Measurements from ENCODE around the gene SMAD6. TPM values are rescaled to one million over a fixed set of nuclear protein-coding genes. Genes with fewer than 3 reads are reported as not detected.

The SMAD6 gene
- total and polyA plus RNA-seq, 2 of the 4 experiments (the other 2 are of a cell fraction) = 4.8 to 8.5 TPM

GRCh38 chr15:66815318-66815717 lies 113.3 kb downstream of the SMAD6 start (continued):
- TF ChIP-seq USF2 (IDR thresholded peaks at IDR 0.05; ENCODE audit: low read depth, low read length) (no peak), POLR2A (IDR thresholded peaks at IDR 0.05; ENCODE audit: low read depth, low read length) (no peak)

GRCh38 chr15:66816201-66816600 lies 114.2 kb downstream of the SMAD6 start:
- Histone ChIP-seq H3K23ac (ENCODE audit: low read depth, low read length) (no peak overlapping the region), H3K14ac (replicated peaks; ENCODE audit: low read depth, low read length) (0 out of 2 replicates have a peak overlapping the region, but pooled peaks have one; percentile 3), H3K79me1 (ENCODE audit: low read depth in 1 of 2, low read length in 2 of 2) (no peaks in the 10 kb centered on the region), H3K18ac (ENCODE audit: low read depth, low read length) (peak overlapping the region; percentile 13; the same call in 1 of the 2 replicates), H4K20me1 (ENCODE audit: insufficient read depth, low read length) (no peaks in the 10 kb centered on the region), H3K9ac (ENCODE audit: low read depth, low read length) (no peak overlapping the region), H3K27me3 (ENCODE audit: control insufficient read depth, insufficient read depth, low read length) (no peaks in the 10 kb centered on the region), H2BK15ac (ENCODE audit: low read depth, low read length) (peak overlapping the region; percentile 84; the same call in 1 of the 3 replicates), H3K9me1 (ENCODE audit: insufficient read depth, low read length) (peaks cover 7% of the 10 kb centered on the region; the same call in 1 of the 2 replicates), H4K91ac (ENCODE audit: insufficient read depth, low read depth, low read length) (peak overlapping the region; percentile 52), H3K4me1 (ENCODE audit: control insufficient read depth, insufficient read depth, low read length) (peaks cover 2% of the 10 kb centered on the region; the same call in 1 of the 2 replicates), H3K9me3 (ENCODE audit: control insufficient read depth, insufficient read depth, low read length) (no peaks in the 10 kb centered on the region), H3K27ac (ENCODE audit: insufficient read depth, low read length) (no peak overlapping the region), H3K56ac (ENCODE audit: extremely low read depth, insufficient read depth, low read length) (no peak overlapping the region), H4K8ac (ENCODE audit: low read depth in 2 of 2, low read length in 2 of 2) (peak overlapping the region in 1 of 2 experiments; percentile 46; a peak in 1 of 4 replicates), H2AFZ (replicated peaks; ENCODE audit: low read length, poor library complexity) (no peak overlapping the region), H2BK5ac (ENCODE audit: low read depth, low read length, poor library complexity, severe bottlenecking) (peak overlapping the region; percentile 62), H2BK20ac (ENCODE audit: low read depth, low read length) (peak overlapping the region; percentile 58; the same call in 1 of the 2 replicates), H2AK9ac (replicated peaks; ENCODE audit: low read depth, low read length, poor library complexity) (no peak overlapping the region), H2AK5ac (ENCODE audit: low read depth, low read length) (peak overlapping the region; percentile 20; the same call in 1 of the 2 replicates), H3K4me2 (ENCODE audit: low read depth, low read length) (no peak overlapping the region), H3K4ac (ENCODE audit: low read depth, low read length) (peak overlapping the region; percentile 41; the same call in 1 of the 2 replicates), H2BK120ac (ENCODE audit: low read depth, low read length) (peak overlapping the region; percentile 52; the same call in 1 of the 2 replicates), H4K5ac (ENCODE audit: low read depth, low read length) (peak overlapping the region; percentile 21; the same call in 1 of the 2 replicates), H3K4me3 (ENCODE audit: insufficient read depth, low read depth, low read length) (no peak overlapping the region), H3K36me3 (ENCODE audit: control insufficient read depth, insufficient read depth, low read length) (no peaks in the 10 kb centered on the region)
- in situ Hi-C loops (cut with MboI; ENCODE audit: low sequenced_read_pairs) (no loop called here), dilution Hi-C loops (cut with HindIII; ENCODE audit: low sequenced_read_pairs, unreplicated experiment) (no loop called here), intact Hi-C loops (cut with micrococcal nuclease) (no loop called here)
- DNase-seq (no peak), ATAC-seq (ENCODE audit: low read depth) (no peak)
- ChIA-PET POLR2A (ENCODE audit: unreplicated experiment) (no interaction called here), CTCF (interaction anchor here (1.2 kb wide), 1 partner anchor 35 kb away, joined by 3 read pairs; no protein-coding TSS in a partner anchor)
- no TSS peak for BruUV-seq (replicated peaks)
- no CpG with 5 or more reads among the region's 3 CpGs for WGBS, 2 experiments (ENCODE audit: extremely low coverage in 2 of 2, insufficient read length in 1 of 2)
- TF ChIP-seq MAFK (IDR thresholded peaks at IDR 0.05; ENCODE audit: low read depth, low read length) (no peak), MAZ (IDR thresholded peaks at IDR 0.05; ENCODE audit: borderline replicate concordance, low read depth, low read length) (no peak), MXI1 (IDR thresholded peaks at IDR 0.05; ENCODE audit: borderline replicate concordance, low read depth, low read length) (no peak), CTCF (conservative IDR thresholded peaks at IDR 0.05; ENCODE audit: low read depth, low read length) (no peak), USF2 (IDR thresholded peaks at IDR 0.05; ENCODE audit: low read depth, low read length) (no peak), NFE2L2 (IDR thresholded peaks at IDR 0.05; ENCODE audit: low read depth, low read length) (no peak), FOS (IDR thresholded peaks at IDR 0.05; ENCODE audit: low read depth, low read length) (no peak), RCOR1 (IDR thresholded peaks at IDR 0.05; ENCODE audit: insufficient replicate concordance, low read length) (no peak), RAD21 (IDR thresholded peaks at IDR 0.05; ENCODE audit: low read length) (no peak), SMC3 (IDR thresholded peaks at IDR 0.05; ENCODE audit: low read depth, low read length) (no peak), CEBPB (IDR thresholded peaks at IDR 0.05; ENCODE audit: low read depth, low read length) (no peak), CHD1 (IDR thresholded peaks at IDR 0.05; ENCODE audit: low read depth, low read length) (no peak), RFX5 (IDR thresholded peaks at IDR 0.05; ENCODE audit: low read depth, low read length) (no peak)

Data from IMR-90 (cell line).